Cardiac septum (tissue), 1 donor: Measurements from ENCODE around the gene POLDIP2. TPM values are rescaled to one million over a fixed set of nuclear protein-coding genes. Genes with fewer than 3 reads are reported as not detected.
A peak's percentile ranks its signal among the peaks of the same experiment; 100 is the strongest.

ENCODE experiments used
- DNase-seq: peaks from one replicate; pipeline ENCODE4 v3.0.0-alpha.2; 2020; ENCODE audit warnings: low spot score
- intact Hi-C: fragments of 100-400 bp; cut with DNase I; formaldehyde crosslinking; loops from one replicate; pipeline ENCODE4 v1.14.0; 2022
- total RNA-seq: library from RNA; stranded (reverse); fragmentation: NEBNext Ultra II Directional; extraction: Animal tissue kit (Norgen Biotek cat#: 25700); gene quantifications from one replicate; pipeline ENCODE4 v1.2.1, GENCODE V29; 2021
- donor health status: DM: no; HTN: no; CAD: no.

POLDIP2 gene
- total RNA-seq, 1 donor from 2014 or later, result 127 TPM

DNA sequence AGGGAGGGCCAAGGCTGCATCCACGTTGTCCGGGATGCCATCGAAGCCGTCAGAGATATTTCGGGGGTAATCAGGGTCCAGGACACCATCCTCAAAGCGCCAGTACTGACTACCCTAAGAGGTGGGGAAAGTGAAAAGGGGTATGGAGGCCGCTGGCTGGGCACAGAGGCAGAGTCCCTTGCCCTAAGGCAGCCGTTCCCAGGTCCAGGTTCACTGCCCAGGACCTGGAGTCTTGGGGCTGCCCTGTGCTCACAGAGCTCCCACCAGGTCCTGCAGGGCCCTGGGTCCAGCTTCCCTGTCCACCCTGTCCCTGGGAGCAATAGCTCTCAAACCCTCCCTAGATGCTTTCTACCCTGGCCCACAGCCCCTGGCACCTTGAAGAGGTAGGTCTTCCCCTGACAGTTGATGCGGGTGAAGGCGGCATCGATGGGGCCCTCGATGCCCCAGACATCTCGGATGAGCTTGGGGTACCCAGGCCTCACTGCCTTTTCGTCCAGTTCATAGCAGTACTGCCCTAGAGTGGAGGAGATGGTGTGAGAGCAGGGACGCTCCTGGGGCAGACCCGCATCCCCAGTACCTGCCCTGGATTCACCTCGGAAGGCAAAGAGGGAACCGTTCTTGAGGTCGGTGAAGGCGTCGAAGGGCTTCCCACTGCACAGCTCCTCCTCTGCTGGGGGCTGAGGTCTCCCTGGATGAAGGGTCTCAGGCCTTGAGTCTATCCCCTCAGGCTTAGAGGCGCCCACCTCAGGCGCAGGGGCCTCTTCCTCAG lies 11.8 kb upstream of the POLDIP2 start:
- DNase-seq, result no peak
- intact Hi-C loops, result no loop called here

DNA sequence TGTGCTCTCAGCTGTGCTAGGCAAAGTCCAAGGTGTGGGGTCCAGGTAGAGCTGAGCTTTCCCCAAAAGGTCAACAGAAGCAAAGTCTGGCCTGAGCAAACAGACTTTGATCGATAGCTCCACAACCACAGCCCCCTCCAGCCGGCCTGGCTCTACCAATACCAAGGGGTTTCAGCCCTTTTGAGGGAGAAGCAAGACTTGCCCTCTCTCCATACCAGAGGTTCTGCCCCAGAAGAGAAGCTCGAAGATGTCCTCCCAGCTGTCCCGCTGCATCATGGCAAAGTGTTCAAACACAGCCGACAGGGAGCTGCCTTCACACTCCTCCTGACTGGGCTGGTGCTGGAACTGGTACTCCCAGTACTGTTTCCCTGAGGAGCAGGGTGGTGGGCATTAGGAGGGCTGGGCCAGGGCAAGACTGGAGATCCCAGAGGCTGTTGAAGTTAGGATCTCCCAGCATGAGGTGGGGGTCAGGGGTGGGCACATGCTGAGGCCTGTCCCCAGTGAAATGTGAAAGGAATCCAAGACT lies 11.0 kb upstream of the POLDIP2 start:
- no peak for DNase-seq
- intact Hi-C loops, result no loop called here

- intact Hi-C loops, result no loop called here
- DNase-seq, result peak; percentile 41
Measured at GRCh38 chr17:28367641-28368305, 10.4 kb upstream of the POLDIP2 start.

DNA sequence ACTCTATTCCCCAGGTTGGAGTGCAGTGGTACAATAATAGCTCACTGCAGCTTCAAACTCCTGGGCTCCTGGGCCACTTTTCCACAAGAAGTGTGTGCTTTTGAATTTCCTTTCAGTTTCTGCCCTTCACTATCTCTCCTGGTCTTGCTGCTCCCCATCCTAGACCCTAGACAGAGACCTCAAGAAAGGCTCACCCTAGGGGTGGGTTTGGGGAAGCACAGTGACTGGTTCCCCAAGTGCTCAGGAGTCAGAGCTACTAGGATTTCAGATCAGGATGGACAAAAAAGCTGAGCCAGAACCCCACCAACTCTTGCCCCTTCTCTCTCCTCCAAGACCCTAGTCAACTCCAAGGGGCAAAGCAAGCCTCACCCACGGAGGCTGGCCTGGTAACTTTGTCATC lies 9.3 kb upstream of the POLDIP2 start:
- no peak for DNase-seq

DNA sequence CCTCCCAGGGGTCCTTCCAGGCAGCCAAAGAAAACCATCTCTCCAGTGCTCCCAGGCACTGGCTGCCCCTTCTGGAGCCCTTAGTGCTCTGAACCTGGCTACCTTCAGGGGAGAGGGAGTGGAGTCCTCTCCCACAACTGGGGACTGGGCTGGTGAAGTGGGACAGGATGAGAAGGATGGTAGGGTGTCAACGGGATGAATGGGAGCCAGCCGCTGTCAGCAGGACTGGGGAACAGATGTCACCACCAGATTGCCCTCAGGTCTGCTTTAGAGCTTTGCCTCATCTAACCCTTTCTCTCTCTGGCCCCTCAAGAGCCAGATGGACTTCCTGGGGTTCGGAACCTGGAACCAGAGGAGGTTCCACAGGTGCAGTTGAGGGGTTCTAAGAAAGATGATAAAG lies 8.2 kb upstream of the POLDIP2 start:
- no peak for DNase-seq
- intact Hi-C loops, result no loop called here

More for the DNA sequence above, 9.3 kb upstream of the POLDIP2 start:
- intact Hi-C loops, result no loop called here

GRCh38 chr17:28364665-28365363 lies 7.5 kb upstream of the POLDIP2 start, which contains the start of gene SEBOX:
Gene SEBOX, minus strand, starts transcription at chr17:28365199. Its CDS starts 48 bp downstream, at chr17:28365151.
- DNase-seq, result no peak
- intact Hi-C loops, result no loop called here

- no peak for DNase-seq
- intact Hi-C loops, result no loop called here
Measured at GRCh38 chr17:28363776-28364650, 6.7 kb upstream of the POLDIP2 start.

- no peak for DNase-seq
- intact Hi-C loops, result no loop called here
Measured at GRCh38 chr17:28363186-28363585, 5.9 kb upstream of the POLDIP2 start.

DNA sequence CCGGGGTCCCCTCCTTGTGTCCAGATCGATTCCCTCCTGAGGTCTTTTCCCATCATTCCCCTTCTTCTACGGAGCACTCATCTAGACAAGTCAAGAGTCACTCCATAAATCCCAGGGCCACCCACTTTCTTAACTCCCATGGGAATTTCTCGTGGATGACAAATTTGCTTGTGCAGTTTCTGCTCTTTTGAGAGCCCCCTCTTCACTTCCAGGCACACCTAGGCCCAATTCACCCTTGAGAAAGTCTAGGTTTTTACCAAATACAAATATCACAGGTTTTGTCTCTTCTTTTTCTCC lies 522 bp upstream of the POLDIP2 start:
- intact Hi-C loops, result loop anchor here (1.0 kb wide), 1 partner anchor 23 kb away; the partner anchor contains the start of genes IFT20 and TNFAIP1
- DNase-seq, result no peak

DNA sequence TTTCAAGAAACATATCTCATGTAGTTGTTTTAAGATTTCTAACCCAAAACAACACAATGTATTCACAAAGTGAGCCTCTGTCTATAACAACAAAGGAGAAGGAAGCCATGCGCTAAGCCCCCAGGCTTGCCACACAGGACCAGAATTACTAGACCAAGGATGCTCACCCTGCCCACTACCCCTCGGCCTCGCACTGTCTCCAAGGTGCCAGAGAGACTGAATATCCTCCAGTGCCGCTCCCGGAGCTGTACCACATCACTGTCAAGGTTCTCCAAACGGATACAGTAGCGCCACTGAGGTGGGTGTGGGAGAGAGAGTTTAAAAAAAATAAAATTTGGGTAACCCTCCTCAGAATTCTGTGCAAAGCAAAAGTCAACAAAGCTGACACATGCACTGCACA lies 7.1 kb downstream of the POLDIP2 start:
- intact Hi-C loops, result no loop called here

DNA sequence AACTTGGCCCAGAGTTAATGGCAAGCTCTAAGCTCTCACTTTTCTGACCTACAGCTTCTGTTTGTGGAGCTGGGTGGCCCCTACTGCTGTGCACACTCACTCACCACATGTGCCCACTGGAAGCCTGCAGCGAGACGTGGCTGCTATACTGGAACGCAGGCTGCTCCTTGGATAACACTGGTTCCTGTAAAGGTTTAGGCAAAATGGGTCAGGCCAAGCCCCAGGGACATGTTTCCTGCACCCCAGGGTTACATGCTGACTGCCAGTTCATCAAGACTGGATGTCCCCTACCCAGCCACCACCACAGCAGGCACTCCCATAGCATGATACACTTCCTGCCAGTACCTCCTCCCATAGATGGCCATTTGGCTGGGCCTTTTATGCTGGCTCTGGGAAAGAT lies 8.3 kb downstream of the POLDIP2 start:
- peak; percentile 62 for DNase-seq
- intact Hi-C loops, result loop anchor here (10.0 kb wide), 1 partner anchor 544 kb away; the partner anchor contains the start of gene NOS2

More for the DNA sequence above, 7.1 kb downstream of the POLDIP2 start:
- no peak for DNase-seq

DNA sequence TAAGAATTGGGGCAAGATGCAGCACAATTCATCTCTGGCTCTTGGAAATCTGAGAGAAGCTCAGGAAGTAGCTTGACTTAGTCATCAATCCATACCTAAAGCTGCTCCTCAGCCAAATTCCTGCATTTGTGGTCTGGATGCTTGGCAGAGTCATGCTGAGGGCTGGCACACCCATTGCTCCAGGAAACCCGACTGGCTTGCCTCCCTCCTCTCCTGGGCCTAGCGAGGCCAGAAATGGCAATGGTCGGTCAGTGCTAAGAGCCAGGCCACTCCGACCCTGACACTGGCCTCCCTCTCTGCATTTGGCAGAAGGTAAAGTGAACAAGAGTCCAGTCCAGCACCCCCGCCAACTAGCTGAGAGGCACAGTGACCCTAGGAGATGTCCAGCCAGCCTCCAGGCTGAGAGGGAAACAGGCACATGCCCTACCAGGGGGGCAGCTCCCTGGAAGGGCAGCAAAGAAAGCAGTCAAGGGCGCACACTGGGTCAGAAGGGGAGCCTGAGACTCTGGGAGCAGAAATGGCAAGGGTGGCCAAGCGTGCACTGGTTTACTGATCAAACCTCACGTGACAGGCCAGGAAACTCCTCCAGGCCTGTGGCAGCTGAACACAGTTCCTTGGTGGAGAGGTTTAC lies 10.0 kb downstream of the POLDIP2 start:
- intact Hi-C loops, result loop anchor here (10.0 kb wide), 1 partner anchor 543 kb away; the partner anchor contains the start of gene NOS2
- DNase-seq, result peak; percentile 72

GRCh38 chr17:28346746-28347246 lies 10.5 kb downstream of the POLDIP2 start:
- intact Hi-C loops, result loop anchor here (10.0 kb wide), 1 partner anchor 542 kb away; the partner anchor contains the start of gene NOS2
- DNase-seq, result peak; percentile 73

GRCh38 chr17:28346199-28346580 lies 11.1 kb downstream of the POLDIP2 start:
- DNase-seq, result no peak
- intact Hi-C loops, result loop anchor here (10.0 kb wide), 1 partner anchor 541 kb away; the partner anchor contains the start of gene NOS2

- peak; percentile 76 for DNase-seq
- intact Hi-C loops, result loop anchor here (10.0 kb wide), 1 partner anchor 541 kb away; the partner anchor contains the start of gene NOS2
Measured at GRCh38 chr17:28345419-28346198, 11.7 kb downstream of the POLDIP2 start.

- intact Hi-C loops, result loop anchor here (10.0 kb wide), 1 partner anchor 540 kb away; the partner anchor contains the start of gene NOS2
- peak; percentile 56 for DNase-seq
Measured at GRCh38 chr17:28344435-28344901, 12.9 kb downstream of the POLDIP2 start.

DNA sequence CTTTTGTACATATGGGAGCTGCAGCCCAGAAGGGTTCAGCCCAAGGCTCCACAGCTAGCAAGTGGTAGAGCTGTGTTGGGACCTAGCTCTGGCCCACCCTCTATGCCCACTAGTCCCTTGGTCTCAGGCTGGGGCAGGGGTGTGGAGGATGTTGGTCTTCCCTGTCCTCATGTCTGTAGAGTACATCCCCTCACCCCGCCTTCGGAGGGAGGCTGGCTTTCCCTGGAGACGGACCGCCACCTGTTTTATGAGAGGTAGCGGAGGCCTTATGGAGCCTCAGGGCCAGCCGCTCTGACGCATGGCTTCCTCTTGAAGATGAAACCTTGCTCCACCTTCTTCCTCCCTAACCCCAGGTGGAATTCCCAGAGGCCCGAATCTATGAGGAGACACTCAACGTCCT lies 13.3 kb downstream of the POLDIP2 start:
- DNase-seq, result peak; percentile 38
- intact Hi-C loops, result loop anchor here (10.0 kb wide), 1 partner anchor 539 kb away; the partner anchor contains the start of gene NOS2
